Measurements from ENCODE around the gene ESRP2.
A peak's percentile ranks its signal among the peaks of the same experiment; 100 is the strongest.

ESRP2 gene

DNA sequence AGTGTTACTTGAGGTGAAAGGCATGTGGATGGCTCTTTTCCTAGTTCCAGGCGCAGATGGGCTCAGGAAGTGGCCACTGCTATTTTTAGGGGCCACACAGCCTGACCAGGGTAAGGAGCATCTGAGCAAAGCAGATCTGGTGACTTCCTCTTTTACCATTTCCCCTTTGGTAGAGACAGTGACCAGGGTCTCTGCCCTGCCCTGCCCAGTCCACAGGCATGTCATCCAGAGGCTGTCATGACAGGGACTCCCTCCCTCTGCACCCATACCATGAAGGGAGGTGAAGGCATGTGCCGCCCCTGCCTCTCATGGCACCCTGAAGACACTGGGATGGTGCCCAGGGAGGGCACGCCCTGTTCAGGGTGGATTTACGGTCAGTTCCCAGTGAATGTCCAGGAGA lies 11.5 kb upstream of the ESRP2 start:
- Histone ChIP-seq H3K36me3 (ENCODE audit: control insufficient read depth, insufficient read depth, low read length) (0 out of 2 replicates have a peak, but pooled peaks cover 3% of the 10 kb centered on the region), H3K9me3 (ENCODE audit: control insufficient read depth, insufficient read depth, low read depth, low read length) (no peaks in the 10 kb centered on the region), H3K27ac (ENCODE audit: low read depth, low read length) (no peak overlapping the region), H3K9ac (ENCODE audit: low read length) (no peak overlapping the region), H3K4me3 (ENCODE audit: low read depth, low read length) (no peak overlapping the region), H3K4me1 (ENCODE audit: control insufficient read depth, insufficient read depth, low read length) (peaks cover 12% of the 10 kb centered on the region; the same call in 1 of the 2 replicates), H3K27me3 (ENCODE audit: control insufficient read depth, insufficient read depth, low read length) (peaks cover 14% of the 10 kb centered on the region)

DNA sequence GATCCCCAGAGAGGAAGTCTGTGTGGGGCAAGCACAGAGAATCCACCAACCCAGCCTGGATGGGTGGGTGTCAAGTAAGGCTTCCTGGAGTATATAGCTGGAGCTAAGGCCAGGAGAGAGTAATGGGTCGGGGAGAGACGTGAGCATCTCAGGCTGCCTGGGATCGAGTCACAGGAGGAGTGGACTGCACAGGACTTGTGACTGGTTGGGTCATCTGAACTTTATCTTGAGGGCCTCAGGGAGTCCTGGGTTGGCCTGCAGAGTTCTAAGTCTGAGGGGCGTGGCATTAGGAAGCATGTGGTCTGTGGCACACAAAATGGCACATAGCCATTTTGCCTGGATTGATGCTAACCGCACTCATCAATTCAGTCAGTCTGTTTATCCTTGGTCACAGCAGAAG lies 10.7 kb upstream of the ESRP2 start:
- Histone ChIP-seq H3K4me3 (ENCODE audit: low read depth, low read length) (no peak overlapping the region), H3K36me3 (ENCODE audit: control insufficient read depth, insufficient read depth, low read length) (0 out of 2 replicates have a peak, but pooled peaks cover 3% of the 10 kb centered on the region), H3K9me3 (ENCODE audit: control insufficient read depth, insufficient read depth, low read depth, low read length) (no peaks in the 10 kb centered on the region), H3K27me3 (ENCODE audit: control insufficient read depth, insufficient read depth, low read length) (peaks cover 14% of the 10 kb centered on the region), H3K27ac (ENCODE audit: low read depth, low read length) (no peak overlapping the region), H3K9ac (ENCODE audit: low read length) (no peak overlapping the region), H3K4me1 (ENCODE audit: control insufficient read depth, insufficient read depth, low read length) (peaks cover 12% of the 10 kb centered on the region; the same call in 1 of the 2 replicates)

DNA sequence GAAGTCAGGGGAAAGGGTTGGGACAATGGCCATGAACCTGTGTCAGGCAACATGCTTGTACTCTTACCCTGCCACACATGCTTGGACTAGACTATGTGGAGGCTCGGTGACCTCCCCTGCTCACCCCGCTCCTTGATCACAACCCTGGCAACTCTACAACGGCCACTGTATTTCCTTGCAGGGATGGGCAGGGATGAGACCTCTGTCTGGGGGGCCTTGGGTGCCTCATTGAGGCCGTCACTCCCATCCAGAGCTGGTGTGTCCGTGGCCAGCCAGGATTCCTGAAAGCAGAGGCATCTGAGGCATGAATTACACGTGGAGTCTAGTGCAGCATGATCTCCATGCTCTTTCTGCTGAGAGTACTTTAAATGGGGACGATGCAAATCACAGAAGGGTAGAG lies 10.2 kb upstream of the ESRP2 start:
- Histone ChIP-seq H3K27me3 (ENCODE audit: control insufficient read depth, insufficient read depth, low read length) (peaks cover 14% of the 10 kb centered on the region), H3K9ac (ENCODE audit: low read length) (no peak overlapping the region), H3K36me3 (ENCODE audit: control insufficient read depth, insufficient read depth, low read length) (0 out of 2 replicates have a peak, but pooled peaks cover 3% of the 10 kb centered on the region), H3K27ac (ENCODE audit: low read depth, low read length) (no peak overlapping the region), H3K9me3 (ENCODE audit: control insufficient read depth, insufficient read depth, low read depth, low read length) (no peaks in the 10 kb centered on the region), H3K4me1 (ENCODE audit: control insufficient read depth, insufficient read depth, low read length) (peaks cover 12% of the 10 kb centered on the region; the same call in 1 of the 2 replicates), H3K4me3 (ENCODE audit: low read depth, low read length) (peak overlapping the region; percentile 89)

GRCh38 chr16:68244903-68245853 lies 9.3 kb upstream of the ESRP2 start, which contains the start of gene PLA2G15:
TSS of gene PLA2G15 (plus strand) at chr16:68245373. CDS start at chr16:68245427, 54 bp downstream.
- Histone ChIP-seq H3K27me3 (ENCODE audit: control insufficient read depth, insufficient read depth, low read length) (peaks cover 14% of the 10 kb centered on the region), H3K36me3 (ENCODE audit: control insufficient read depth, insufficient read depth, low read length) (0 out of 2 replicates have a peak, but pooled peaks cover 3% of the 10 kb centered on the region), H3K27ac (ENCODE audit: low read depth, low read length) (no peak within 1 kb of the TSS), H3K4me3 (ENCODE audit: low read depth, low read length) (peak within 1 kb of the TSS; percentile 89), H3K9me3 (ENCODE audit: control insufficient read depth, insufficient read depth, low read depth, low read length) (no peaks in the 10 kb centered on the region), H3K4me1 (ENCODE audit: control insufficient read depth, insufficient read depth, low read length) (peaks cover 12% of the 10 kb centered on the region; the same call in 1 of the 2 replicates), H3K9ac (ENCODE audit: low read length) (peak within 1 kb of the TSS; percentile 57)

GRCh38 chr16:68244481-68244902 lies 8.6 kb upstream of the ESRP2 start:
- Histone ChIP-seq H3K4me3 (ENCODE audit: low read depth, low read length) (peak overlapping the region; percentile 89), H3K27me3 (ENCODE audit: control insufficient read depth, insufficient read depth, low read length) (peaks cover 14% of the 10 kb centered on the region), H3K9ac (ENCODE audit: low read length) (peak overlapping the region; percentile 29), H3K9me3 (ENCODE audit: control insufficient read depth, insufficient read depth, low read depth, low read length) (no peaks in the 10 kb centered on the region), H3K36me3 (ENCODE audit: control insufficient read depth, insufficient read depth, low read length) (0 out of 2 replicates have a peak, but pooled peaks cover 3% of the 10 kb centered on the region), H3K4me1 (ENCODE audit: control insufficient read depth, insufficient read depth, low read length) (peaks cover 12% of the 10 kb centered on the region; the same call in 1 of the 2 replicates), H3K27ac (ENCODE audit: low read depth, low read length) (no peak overlapping the region)

DNA sequence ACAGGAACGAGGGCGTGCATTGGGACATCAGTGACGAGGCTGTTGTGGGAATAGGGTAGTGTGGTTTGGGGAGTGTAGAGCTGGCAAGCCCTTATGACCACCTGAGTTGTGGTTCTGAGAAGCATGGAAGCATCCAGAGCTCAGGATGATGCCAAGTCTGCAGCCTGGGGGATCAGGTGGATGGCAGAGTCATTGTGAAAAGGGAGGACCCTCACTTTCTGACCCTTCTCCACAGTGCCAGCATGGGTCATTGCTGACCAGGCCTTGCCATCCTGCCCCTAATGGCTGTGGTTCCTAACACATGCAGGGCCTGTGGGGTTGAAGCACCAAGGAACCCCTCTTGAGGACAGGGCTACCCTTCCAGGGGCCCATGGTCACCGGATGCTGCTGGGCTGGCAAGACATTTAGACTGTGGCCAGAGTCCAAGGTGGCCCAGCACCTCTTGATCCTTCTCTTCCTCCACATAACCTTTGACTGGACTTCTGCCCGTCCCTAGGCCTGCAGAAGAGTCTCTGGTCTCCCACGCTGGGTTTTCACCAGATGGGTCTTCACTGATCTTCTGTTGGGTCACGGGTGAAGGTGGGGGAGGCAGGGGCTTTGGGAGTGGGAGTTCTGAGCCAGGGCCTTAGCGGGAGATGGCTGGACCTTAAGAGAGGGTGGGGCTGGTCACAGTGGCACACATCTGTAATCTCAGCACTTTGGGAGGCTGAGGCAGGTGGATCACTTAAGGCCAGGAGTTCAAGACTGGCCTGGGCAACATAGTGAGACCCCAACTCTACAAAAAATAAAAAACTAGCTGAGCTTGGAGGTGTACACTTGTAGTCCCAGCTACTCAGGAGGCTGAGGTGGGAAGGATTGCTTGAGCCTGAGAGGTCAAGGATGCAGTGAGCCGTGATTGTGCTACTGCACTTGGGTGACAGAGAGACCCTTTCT lies 7.3 kb upstream of the ESRP2 start:
- no peak overlapping the region for H3K9ac ChIP-seq (ENCODE audit: low read length)
- no peaks in the 10 kb centered on the region for H3K9me3 ChIP-seq (ENCODE audit: control insufficient read depth, insufficient read depth, low read depth, low read length)
- peaks cover 14% of the 10 kb centered on the region for H3K27me3 ChIP-seq (ENCODE audit: control insufficient read depth, insufficient read depth, low read length)
- H3K27ac ChIP-seq (ENCODE audit: low read depth, low read length) = no peak overlapping the region
- no peaks in the 10 kb centered on the region for H3K36me3 ChIP-seq (ENCODE audit: control insufficient read depth, insufficient read depth, low read length)
- H3K4me1 ChIP-seq (ENCODE audit: control insufficient read depth, insufficient read depth, low read length) = peaks cover 12% of the 10 kb centered on the region; the same call in 1 of the 2 replicates
- H3K4me3 ChIP-seq (ENCODE audit: low read depth, low read length) = no peak overlapping the region

GRCh38 chr16:68242085-68242484 lies 6.2 kb upstream of the ESRP2 start:
- H3K4me1 ChIP-seq (ENCODE audit: control insufficient read depth, insufficient read depth, low read length) = peaks cover 12% of the 10 kb centered on the region; the same call in 1 of the 2 replicates
- no peak overlapping the region for H3K9ac ChIP-seq (ENCODE audit: low read length)
- H3K4me3 ChIP-seq (ENCODE audit: low read depth, low read length) = no peak overlapping the region
- no peaks in the 10 kb centered on the region for H3K36me3 ChIP-seq (ENCODE audit: control insufficient read depth, insufficient read depth, low read length)
- H3K27me3 ChIP-seq (ENCODE audit: control insufficient read depth, insufficient read depth, low read length) = peaks cover 14% of the 10 kb centered on the region
- H3K27ac ChIP-seq (ENCODE audit: low read depth, low read length) = no peak overlapping the region
- no peaks in the 10 kb centered on the region for H3K9me3 ChIP-seq (ENCODE audit: control insufficient read depth, insufficient read depth, low read depth, low read length)

DNA sequence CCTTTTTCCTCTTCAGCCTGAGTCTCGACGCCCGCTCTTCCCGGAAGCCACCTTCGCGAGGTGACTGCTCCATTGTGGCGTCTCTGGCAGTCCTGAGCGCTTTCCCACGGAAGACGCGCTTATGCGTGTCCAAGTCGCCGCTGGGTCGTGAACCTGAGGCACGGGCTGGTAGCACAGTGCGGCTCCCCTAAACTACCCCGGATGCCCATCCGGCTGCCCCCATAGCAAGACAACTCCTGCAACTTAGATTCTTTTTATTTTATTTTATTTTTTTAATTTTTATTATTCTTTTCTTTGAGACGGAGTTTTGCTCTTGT lies 2.1 kb upstream of the ESRP2 start:
- peaks cover 28% of the 10 kb centered on the region; the same call in 1 of the 2 replicates for H3K27me3 ChIP-seq (ENCODE audit: control insufficient read depth, insufficient read depth, low read length)
- peak overlapping the region; percentile 52; the same call in 1 of the 2 replicates for H3K27ac ChIP-seq (ENCODE audit: low read depth, low read length)
- peaks cover 17% of the 10 kb centered on the region for H3K4me1 ChIP-seq (ENCODE audit: control insufficient read depth, insufficient read depth, low read length)
- H3K4me3 ChIP-seq (ENCODE audit: low read depth, low read length) = peak overlapping the region; percentile 56
- peaks cover 7% of the 10 kb centered on the region for H3K36me3 ChIP-seq (ENCODE audit: control insufficient read depth, insufficient read depth, low read length)
- H3K9me3 ChIP-seq (ENCODE audit: control insufficient read depth, insufficient read depth, low read depth, low read length) = no peaks in the 10 kb centered on the region
- H3K9ac ChIP-seq (ENCODE audit: low read length) = peak overlapping the region; percentile 65

- Histone ChIP-seq H3K9me3 (ENCODE audit: control insufficient read depth, insufficient read depth, low read depth, low read length) (no peaks in the 10 kb centered on the region), H3K36me3 (ENCODE audit: control insufficient read depth, insufficient read depth, low read length) (peaks cover 9% of the 10 kb centered on the region), H3K4me1 (ENCODE audit: control insufficient read depth, insufficient read depth, low read length) (peaks cover 17% of the 10 kb centered on the region), H3K27me3 (ENCODE audit: control insufficient read depth, insufficient read depth, low read length) (peaks cover 28% of the 10 kb centered on the region; the same call in 1 of the 2 replicates), H3K27ac (ENCODE audit: low read depth, low read length) (peak overlapping the region; percentile 72; the same call in 1 of the 2 replicates), H3K9ac (ENCODE audit: low read length) (peak overlapping the region; percentile 74), H3K4me3 (ENCODE audit: low read depth, low read length) (peak overlapping the region; percentile 62)
These were observed 1.5 kb upstream of the ESRP2 start for GRCh38 chr16:68237243-68238028.

- H3K27me3 ChIP-seq (ENCODE audit: control insufficient read depth, insufficient read depth, low read length) = peaks cover 28% of the 10 kb centered on the region; the same call in 1 of the 2 replicates
- no peaks in the 10 kb centered on the region for H3K9me3 ChIP-seq (ENCODE audit: control insufficient read depth, insufficient read depth, low read depth, low read length)
- H3K27ac ChIP-seq (ENCODE audit: low read depth, low read length) = peak overlapping the region; percentile 72
- peaks cover 15% of the 10 kb centered on the region for H3K36me3 ChIP-seq (ENCODE audit: control insufficient read depth, insufficient read depth, low read length)
- peaks cover 17% of the 10 kb centered on the region for H3K4me1 ChIP-seq (ENCODE audit: control insufficient read depth, insufficient read depth, low read length)
- H3K9ac ChIP-seq (ENCODE audit: low read length) = peak overlapping the region; percentile 74
- peak overlapping the region; percentile 62 for H3K4me3 ChIP-seq (ENCODE audit: low read depth, low read length)
These were observed 907 bp upstream of the ESRP2 start for GRCh38 chr16:68236826-68237242.
